ENCODE measurements around the gene GABRP. TPM values are rescaled to one million over a fixed set of nuclear protein-coding genes. Genes with fewer than 3 reads are reported as not detected.

GABRP gene
- polyA plus RNA-seq (2013) = 935 and 1,007 TPM in 2 replicates

DNA sequence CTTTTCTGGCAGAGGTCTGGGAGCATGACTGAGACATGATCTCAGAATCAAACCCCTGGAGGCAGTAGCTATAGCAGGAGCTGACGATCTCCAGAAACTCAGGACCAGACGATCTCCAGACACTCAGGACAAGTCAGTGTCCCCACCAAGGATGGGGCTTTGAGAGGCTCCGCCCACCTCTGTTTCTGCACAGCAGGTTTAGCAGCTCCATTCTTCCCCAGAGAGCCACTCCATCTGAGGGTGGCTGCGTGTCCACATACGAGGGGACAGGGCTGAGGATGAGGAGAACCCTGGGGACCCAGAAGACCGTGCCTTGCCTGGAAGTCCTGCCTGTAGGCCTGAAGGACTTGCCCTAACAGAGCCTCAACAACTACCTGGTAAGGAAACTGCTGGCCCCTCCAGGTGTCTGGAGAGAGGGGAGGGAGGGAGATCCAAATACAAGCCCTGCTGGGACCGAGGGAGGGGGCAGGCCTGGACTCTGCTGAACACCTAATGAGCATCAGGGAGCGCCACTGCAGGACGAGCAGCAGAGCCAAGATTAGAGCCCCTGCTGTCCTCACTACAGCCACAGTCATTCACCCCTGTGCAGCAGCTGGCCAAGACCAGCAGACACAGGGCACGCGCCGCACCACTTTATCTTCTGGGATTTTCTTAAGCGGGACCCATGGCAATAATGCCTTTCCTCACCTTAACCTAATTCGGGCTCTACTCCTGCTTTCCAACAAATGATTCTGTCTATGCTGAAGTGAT lies at the start of gene GABRP:
Gene GABRP, plus strand, starts transcription at position 228 of the 750 bp plus-strand sequence. CDS start 4,891 bp downstream, outside the sequence.
- Histone ChIP-seq H3K4me1 (ENCODE audit: control insufficient read depth in 1 of 2, insufficient read depth in 2 of 2, low read length in 2 of 2) (peaks cover 30 to 47% of the 10 kb centered on the region in 2 experiments), H3K4ac (ENCODE audit: low read depth, low read length) (peak within 1 kb of the TSS; percentile 98), H4K8ac (ENCODE audit: low read depth, low read length) (peak within 1 kb of the TSS; percentile 40), H3K4me3 (ENCODE audit: low read depth, low read length) (peak within 1 kb of the TSS; percentile 84), H4K91ac (ENCODE audit: low read depth, low read length) (peak within 1 kb of the TSS; percentile 90), H3K27ac (ENCODE audit: low read depth, low read length) (peak within 1 kb of the TSS; percentile 92), H3K4me2 (ENCODE audit: low read length) (peak within 1 kb of the TSS; percentile 78), H3K9me3 (ENCODE audit: insufficient read depth, low read depth, low read length) (no peaks in the 10 kb centered on the region), H3K79me2 (ENCODE audit: control insufficient read depth, insufficient read depth, low read length, poor library complexity) (peaks cover 33% of the 10 kb centered on the region), H2AK5ac (ENCODE audit: low read length) (peak within 1 kb of the TSS; percentile 44), H3K79me1 (ENCODE audit: low read length) (peaks cover 42% of the 10 kb centered on the region), H3K9ac (ENCODE audit: low read length) (peak within 1 kb of the TSS; percentile 83), H3K18ac (ENCODE audit: low read length) (peak within 1 kb of the TSS; percentile 91), H2AFZ (ENCODE audit: insufficient read depth, low read length, poor library complexity) (peak within 1 kb of the TSS; percentile 9), H2BK12ac (ENCODE audit: low read length) (peak within 1 kb of the TSS; percentile 95), H4K12ac (ENCODE audit: low read depth, low read length) (peak within 1 kb of the TSS; percentile 20), H3K27me3 (ENCODE audit: insufficient read depth, low read length) (no peaks in the 10 kb centered on the region), H3K14ac (ENCODE audit: low read length) (peak within 1 kb of the TSS; percentile 89), H2BK5ac (ENCODE audit: low read depth, low read length, poor library complexity) (peak within 1 kb of the TSS; percentile 78), H3K36me3 (ENCODE audit: control insufficient read depth in 1 of 2, insufficient read depth in 2 of 2, low read length in 2 of 2) (peaks cover 18 to 26% of the 10 kb centered on the region in 2 experiments), H3K23ac (ENCODE audit: low read length) (no peak within 1 kb of the TSS), H2BK120ac (ENCODE audit: insufficient read depth, low read length, poor library complexity) (peak within 1 kb of the TSS; percentile 77)
- WGBS (ENCODE audit: extremely low coverage, insufficient coverage, insufficient read length) = no CpG with 5 or more reads among the region's 14 CpGs
- DNase-seq = no peak

DNA sequence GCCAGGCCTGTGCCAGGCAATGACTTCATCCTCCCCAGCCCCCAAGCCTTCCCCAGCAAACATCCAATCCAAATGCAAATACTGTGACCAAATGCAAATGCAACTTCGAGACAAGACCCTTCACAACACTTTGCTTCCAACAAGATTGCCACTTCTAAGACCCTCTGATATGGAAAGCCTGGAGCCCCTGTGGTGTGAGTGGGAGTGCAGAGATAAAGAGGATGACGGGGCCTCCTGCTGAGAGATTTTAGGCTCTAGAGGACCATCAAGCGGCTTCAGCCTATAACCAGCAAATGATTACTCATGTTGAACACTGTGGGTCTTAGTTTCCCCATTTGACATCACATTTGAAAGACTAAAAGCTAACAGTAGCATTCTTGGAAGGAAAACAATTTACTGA lies 46.6 kb upstream of the GABRP start:
- Histone ChIP-seq H3K79me2 (ENCODE audit: control insufficient read depth, insufficient read depth, low read length, poor library complexity) (no peaks in the 10 kb centered on the region), H4K91ac (ENCODE audit: low read depth, low read length) (no peak overlapping the region), H3K14ac (ENCODE audit: low read length) (no peak overlapping the region), H2BK12ac (ENCODE audit: low read length) (no peak overlapping the region), H3K4ac (ENCODE audit: low read depth, low read length) (no peak overlapping the region), H3K9me3 (ENCODE audit: insufficient read depth, low read depth, low read length) (peaks cover 5% of the 10 kb centered on the region), H3K27ac (ENCODE audit: low read depth, low read length) (no peak overlapping the region), H2AFZ (ENCODE audit: insufficient read depth, low read length, poor library complexity) (no peak overlapping the region), H3K18ac (ENCODE audit: low read length) (no peak overlapping the region), H4K12ac (ENCODE audit: low read depth, low read length) (no peak overlapping the region), H2BK5ac (ENCODE audit: low read depth, low read length, poor library complexity) (no peak overlapping the region), H3K4me1 (ENCODE audit: control insufficient read depth in 1 of 2, insufficient read depth in 2 of 2, low read length in 2 of 2) (no peaks in the 10 kb centered on the region), H4K8ac (ENCODE audit: low read depth, low read length) (no peak overlapping the region), H3K27me3 (ENCODE audit: insufficient read depth, low read length) (no peaks in the 10 kb centered on the region), H3K4me3 (ENCODE audit: low read depth, low read length) (no peak overlapping the region), H2AK5ac (ENCODE audit: low read length) (no peak overlapping the region), H3K9ac (ENCODE audit: low read length) (no peak overlapping the region), H3K23ac (ENCODE audit: low read length) (no peak overlapping the region), H2BK120ac (ENCODE audit: insufficient read depth, low read length, poor library complexity) (no peak overlapping the region), H3K36me3 (ENCODE audit: control insufficient read depth in 1 of 2, insufficient read depth in 2 of 2, low read length in 2 of 2) (no peaks in the 10 kb centered on the region), H3K4me2 (ENCODE audit: low read length) (no peak overlapping the region), H3K79me1 (ENCODE audit: low read length) (no peaks in the 10 kb centered on the region)
- DNase-seq = no peak
- no CpG with 5 or more reads among the region's 3 CpGs for WGBS (ENCODE audit: extremely low coverage, insufficient coverage, insufficient read length)

DNA sequence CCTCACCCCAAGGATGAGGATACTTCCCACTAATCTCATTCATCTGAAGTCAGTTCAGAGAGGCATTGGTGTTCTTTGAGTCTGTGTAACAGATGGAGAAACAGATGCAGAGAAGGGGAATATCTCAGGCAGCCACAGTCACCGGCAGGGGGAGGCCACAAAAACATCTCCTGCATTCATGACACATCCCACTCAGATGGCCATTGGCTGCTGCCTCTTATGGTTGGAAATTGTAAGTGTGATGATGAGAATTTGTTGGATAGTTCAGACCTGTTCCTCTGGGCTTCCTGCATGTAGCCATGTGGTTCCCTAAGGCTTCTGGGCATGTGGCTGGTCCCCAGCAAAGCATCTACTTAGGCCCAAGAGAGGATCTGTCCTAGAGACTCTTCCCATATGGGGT lies 45.9 kb upstream of the GABRP start:
- H2AFZ ChIP-seq (ENCODE audit: insufficient read depth, low read length, poor library complexity) = no peak overlapping the region
- no peak overlapping the region for H3K27ac ChIP-seq (ENCODE audit: low read depth, low read length)
- no peaks in the 10 kb centered on the region for H3K79me2 ChIP-seq (ENCODE audit: control insufficient read depth, insufficient read depth, low read length, poor library complexity)
- no peak overlapping the region for H3K4me3 ChIP-seq (ENCODE audit: low read depth, low read length)
- H3K4me1 ChIP-seq (ENCODE audit: control insufficient read depth in 1 of 2, insufficient read depth in 2 of 2, low read length in 2 of 2) = no peaks in the 10 kb centered on the region
- H2BK12ac ChIP-seq (ENCODE audit: low read length) = no peak overlapping the region
- H3K9me3 ChIP-seq (ENCODE audit: insufficient read depth, low read depth, low read length) = peaks cover 5% of the 10 kb centered on the region
- no peak overlapping the region for H2BK5ac ChIP-seq (ENCODE audit: low read depth, low read length, poor library complexity)
- H3K27me3 ChIP-seq (ENCODE audit: insufficient read depth, low read length) = no peaks in the 10 kb centered on the region
- H3K18ac ChIP-seq (ENCODE audit: low read length) = no peak overlapping the region
- no peak overlapping the region for H4K8ac ChIP-seq (ENCODE audit: low read depth, low read length)
- H3K4ac ChIP-seq (ENCODE audit: low read depth, low read length) = no peak overlapping the region
- no peaks in the 10 kb centered on the region for H3K79me1 ChIP-seq (ENCODE audit: low read length)
- H3K9ac ChIP-seq (ENCODE audit: low read length) = no peak overlapping the region
- no peak overlapping the region for H4K12ac ChIP-seq (ENCODE audit: low read depth, low read length)
- no CpG with 5 or more reads among the region's 1 CpG for WGBS (ENCODE audit: extremely low coverage, insufficient coverage, insufficient read length)
- no peak overlapping the region for H2BK120ac ChIP-seq (ENCODE audit: insufficient read depth, low read length, poor library complexity)
- H2AK5ac ChIP-seq (ENCODE audit: low read length) = no peak overlapping the region
- H3K4me2 ChIP-seq (ENCODE audit: low read length) = no peak overlapping the region
- no peak overlapping the region for H3K23ac ChIP-seq (ENCODE audit: low read length)
- no peak overlapping the region for H3K14ac ChIP-seq (ENCODE audit: low read length)
- no peaks in the 10 kb centered on the region for H3K36me3 ChIP-seq (ENCODE audit: control insufficient read depth in 1 of 2, insufficient read depth in 2 of 2, low read length in 2 of 2)
- DNase-seq = no peak
- no peak overlapping the region for H4K91ac ChIP-seq (ENCODE audit: low read depth, low read length)

- no peak overlapping the region for H3K4me2 ChIP-seq (ENCODE audit: low read length)
- H3K36me3 ChIP-seq (ENCODE audit: control insufficient read depth in 1 of 2, insufficient read depth in 2 of 2, low read length in 2 of 2) = no peaks in the 10 kb centered on the region
- H4K12ac ChIP-seq (ENCODE audit: low read depth, low read length) = no peak overlapping the region
- no peak overlapping the region for H3K18ac ChIP-seq (ENCODE audit: low read length)
- DNase-seq = no peak
- H4K91ac ChIP-seq (ENCODE audit: low read depth, low read length) = no peak overlapping the region
- H2AK5ac ChIP-seq (ENCODE audit: low read length) = no peak overlapping the region
- no peak overlapping the region for H3K4me3 ChIP-seq (ENCODE audit: low read depth, low read length)
- no peak overlapping the region for H2AFZ ChIP-seq (ENCODE audit: insufficient read depth, low read length, poor library complexity)
- H2BK120ac ChIP-seq (ENCODE audit: insufficient read depth, low read length, poor library complexity) = no peak overlapping the region
- no peaks in the 10 kb centered on the region for H3K79me1 ChIP-seq (ENCODE audit: low read length)
- H4K8ac ChIP-seq (ENCODE audit: low read depth, low read length) = no peak overlapping the region
- no peak overlapping the region for H2BK12ac ChIP-seq (ENCODE audit: low read length)
- H3K23ac ChIP-seq (ENCODE audit: low read length) = no peak overlapping the region
- H2BK5ac ChIP-seq (ENCODE audit: low read depth, low read length, poor library complexity) = no peak overlapping the region
- no peak overlapping the region for H3K4ac ChIP-seq (ENCODE audit: low read depth, low read length)
- H3K9ac ChIP-seq (ENCODE audit: low read length) = no peak overlapping the region
- no CpG with 5 or more reads among the region's 3 CpGs for WGBS (ENCODE audit: extremely low coverage, insufficient coverage, insufficient read length)
- H3K79me2 ChIP-seq (ENCODE audit: control insufficient read depth, insufficient read depth, low read length, poor library complexity) = no peaks in the 10 kb centered on the region
- H3K9me3 ChIP-seq (ENCODE audit: insufficient read depth, low read depth, low read length) = peaks cover 5% of the 10 kb centered on the region
- no peaks in the 10 kb centered on the region for H3K27me3 ChIP-seq (ENCODE audit: insufficient read depth, low read length)
- H3K4me1 ChIP-seq (ENCODE audit: control insufficient read depth in 1 of 2, insufficient read depth in 2 of 2, low read length in 2 of 2) = peaks cover 0 to under 1% of the 10 kb centered on the region in 2 experiments
- H3K27ac ChIP-seq (ENCODE audit: low read depth, low read length) = no peak overlapping the region
- H3K14ac ChIP-seq (ENCODE audit: low read length) = no peak overlapping the region
Observed at GRCh38 chr5:170738840-170739239, 44.7 kb upstream of the GABRP start.
